ENCODE data around the gene CA10.
A peak's percentile ranks its signal among the peaks of the same experiment; 100 is the strongest.

The CA10 gene

DNA sequence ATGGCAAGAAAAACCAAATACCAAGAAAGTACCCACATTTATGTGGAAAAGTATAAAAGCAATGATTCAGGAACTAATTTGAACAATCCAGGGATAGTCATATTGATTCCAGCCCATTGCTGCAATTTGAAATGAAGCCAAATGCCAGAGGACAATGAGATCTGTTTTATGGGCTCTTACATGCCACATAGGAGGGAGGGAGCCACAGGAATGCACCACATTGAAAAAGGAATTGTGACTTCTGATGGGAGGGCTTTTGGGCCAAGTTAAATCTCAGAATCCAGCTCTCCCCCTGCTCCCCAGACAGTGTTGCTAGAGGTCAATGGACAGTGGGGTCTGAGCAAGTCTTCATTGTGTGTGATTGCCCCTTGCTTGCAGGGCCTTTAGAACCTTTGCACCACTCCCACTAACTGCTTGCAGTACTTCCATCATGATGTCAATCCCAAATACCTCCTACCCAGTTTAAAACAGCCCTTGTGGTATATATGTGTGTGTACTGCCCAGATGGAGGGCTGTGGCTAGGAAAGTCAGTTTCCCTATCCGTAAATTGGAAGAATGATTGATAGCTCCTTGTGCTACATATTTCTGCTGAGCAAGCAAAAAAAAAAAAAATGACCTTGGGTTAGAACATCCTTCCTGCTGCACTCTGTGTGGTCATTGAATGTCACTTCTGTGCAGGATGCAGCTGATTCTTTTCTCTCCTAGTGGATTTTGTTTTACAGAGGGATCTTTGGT, 491.4 kb downstream of the CA10 start:
- Histone ChIP-seq H3K9me3 (no peaks in the 10 kb centered on the region), H3K4me3 (ENCODE audit: low read depth, low read length) (no peak overlapping the region), H3K36me3 (no peaks in the 10 kb centered on the region), H3K4me1 (no peaks in the 10 kb centered on the region), H3K27me3 (no peaks in the 10 kb centered on the region)
- TF ChIP-seq, protein P1, sequence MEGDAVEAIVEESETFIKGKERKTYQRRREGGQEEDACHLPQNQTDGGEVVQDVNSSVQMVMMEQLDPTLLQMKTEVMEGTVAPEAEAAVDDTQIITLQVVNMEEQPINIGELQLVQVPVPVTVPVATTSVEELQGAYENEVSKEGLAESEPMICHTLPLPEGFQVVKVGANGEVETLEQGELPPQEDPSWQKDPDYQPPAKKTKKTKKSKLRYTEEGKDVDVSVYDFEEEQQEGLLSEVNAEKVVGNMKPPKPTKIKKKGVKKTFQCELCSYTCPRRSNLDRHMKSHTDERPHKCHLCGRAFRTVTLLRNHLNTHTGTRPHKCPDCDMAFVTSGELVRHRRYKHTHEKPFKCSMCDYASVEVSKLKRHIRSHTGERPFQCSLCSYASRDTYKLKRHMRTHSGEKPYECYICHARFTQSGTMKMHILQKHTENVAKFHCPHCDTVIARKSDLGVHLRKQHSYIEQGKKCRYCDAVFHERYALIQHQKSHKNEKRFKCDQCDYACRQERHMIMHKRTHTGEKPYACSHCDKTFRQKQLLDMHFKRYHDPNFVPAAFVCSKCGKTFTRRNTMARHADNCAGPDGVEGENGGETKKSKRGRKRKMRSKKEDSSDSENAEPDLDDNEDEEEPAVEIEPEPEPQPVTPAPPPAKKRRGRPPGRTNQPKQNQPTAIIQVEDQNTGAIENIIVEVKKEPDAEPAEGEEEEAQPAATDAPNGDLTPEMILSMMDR (IDR thresholded peaks at IDR 0.05; ENCODE audit: low read depth, low read length), result no peak
- DNase-seq, result no peak

DNA sequence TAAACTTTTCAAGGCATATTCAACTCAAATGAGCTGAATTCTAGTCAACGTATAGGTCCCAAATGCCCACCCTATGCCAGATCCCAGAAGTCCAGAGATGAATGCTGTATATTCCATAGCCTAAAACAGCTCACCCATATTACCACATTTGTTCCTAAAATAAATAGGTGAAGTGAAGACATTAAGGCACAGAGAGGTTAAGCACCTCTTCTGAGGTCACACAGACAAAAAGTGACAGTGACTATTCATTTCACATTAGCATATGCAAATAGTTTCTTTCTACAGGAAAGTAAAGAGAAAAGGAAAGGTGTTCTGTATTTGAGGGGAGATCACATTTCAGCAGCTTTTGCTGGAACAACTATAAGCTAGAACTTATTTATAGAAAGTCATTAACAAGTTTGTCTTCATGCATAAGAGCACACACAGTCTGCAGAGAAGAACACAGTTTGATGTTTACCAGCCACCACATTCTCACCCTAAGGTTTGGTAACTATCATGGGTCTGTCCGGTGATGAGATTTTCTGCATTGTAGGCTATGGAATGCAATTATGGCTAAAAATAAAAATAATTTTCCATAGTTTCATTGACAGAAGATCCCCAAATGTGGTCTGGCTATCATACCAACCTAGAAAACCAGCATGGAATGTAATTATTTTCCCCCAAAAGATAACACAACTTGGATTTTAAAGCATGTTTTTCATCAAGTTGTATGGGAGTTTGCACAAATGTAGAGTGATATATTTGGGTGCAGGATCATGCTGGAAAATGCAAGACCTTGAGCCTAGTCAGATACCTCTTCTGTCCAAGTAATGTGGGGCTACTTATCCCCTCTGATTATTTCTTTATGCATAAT, 496.1 kb downstream of the CA10 start:
- H3K36me3 ChIP-seq, result no peaks in the 10 kb centered on the region
- no peaks in the 10 kb centered on the region for H3K9me3 ChIP-seq
- DNase-seq, result no peak
- TF ChIP-seq, protein P1 (IDR thresholded peaks at IDR 0.05; ENCODE audit: low read depth, low read length), result no peak
- no peaks in the 10 kb centered on the region for H3K27me3 ChIP-seq
- H3K4me1 ChIP-seq, result no peaks in the 10 kb centered on the region
- no peak overlapping the region for H3K4me3 ChIP-seq (ENCODE audit: low read depth, low read length)

DNA sequence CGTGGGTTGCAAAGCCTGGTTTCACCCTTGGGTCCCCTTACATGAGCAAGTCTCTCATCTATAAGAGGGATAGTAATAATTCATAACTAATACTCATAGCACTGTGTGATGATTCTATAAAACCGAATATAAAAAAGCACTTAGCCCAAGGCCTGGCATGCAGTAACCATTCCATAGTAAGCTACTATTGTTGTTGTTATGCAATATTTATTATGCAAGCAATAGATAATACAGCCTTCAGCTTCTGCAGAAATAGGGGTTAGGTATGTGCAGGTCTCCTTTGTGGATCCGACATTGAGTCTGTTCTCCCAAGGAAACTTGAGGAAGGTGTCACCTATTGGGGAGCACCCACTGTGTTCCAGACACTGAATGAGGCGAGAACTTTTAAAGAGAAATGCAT, 497.1 kb downstream of the CA10 start:
- H3K4me1 ChIP-seq, result no peaks in the 10 kb centered on the region

DNA sequence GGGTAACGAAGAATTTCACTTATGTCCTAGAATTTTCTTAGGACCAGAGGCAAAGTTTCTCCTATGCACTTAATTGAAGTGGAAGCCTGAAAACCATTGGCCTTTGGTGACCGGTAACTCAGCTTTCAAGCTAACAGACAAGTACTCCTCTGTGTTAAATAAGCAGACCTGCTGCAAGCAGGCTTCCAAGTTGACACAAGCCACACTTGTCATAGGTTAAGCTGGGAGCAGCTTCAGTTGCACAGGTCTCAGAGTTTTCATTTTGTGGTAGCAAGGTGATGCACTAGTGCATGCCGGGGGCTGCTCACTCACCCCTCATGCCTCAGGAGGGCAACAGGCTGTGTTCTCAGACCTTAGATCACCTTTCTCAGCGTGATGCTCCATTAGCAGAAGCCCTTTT, 498.2 kb downstream of the CA10 start:
- Histone ChIP-seq H3K9me3 (no peaks in the 10 kb centered on the region), H3K4me3 (ENCODE audit: low read depth, low read length) (no peak overlapping the region), H3K27me3 (no peaks in the 10 kb centered on the region), H3K4me1 (no peaks in the 10 kb centered on the region; the same call in 1 of the 2 replicates), H3K36me3 (no peaks in the 10 kb centered on the region)
- no peak for DNase-seq
- TF ChIP-seq, protein P1 (IDR thresholded peaks at IDR 0.05; ENCODE audit: low read depth, low read length), result no peak

More for the DNA sequence above, 497.1 kb downstream of the CA10 start:
- no peaks in the 10 kb centered on the region for H3K27me3 ChIP-seq
- DNase-seq, result no peak
- TF ChIP-seq, protein P1 (IDR thresholded peaks at IDR 0.05; ENCODE audit: low read depth, low read length), result no peak
- H3K4me3 ChIP-seq (ENCODE audit: low read depth, low read length), result no peak overlapping the region
- H3K36me3 ChIP-seq, result no peaks in the 10 kb centered on the region
- no peaks in the 10 kb centered on the region for H3K9me3 ChIP-seq

DNA sequence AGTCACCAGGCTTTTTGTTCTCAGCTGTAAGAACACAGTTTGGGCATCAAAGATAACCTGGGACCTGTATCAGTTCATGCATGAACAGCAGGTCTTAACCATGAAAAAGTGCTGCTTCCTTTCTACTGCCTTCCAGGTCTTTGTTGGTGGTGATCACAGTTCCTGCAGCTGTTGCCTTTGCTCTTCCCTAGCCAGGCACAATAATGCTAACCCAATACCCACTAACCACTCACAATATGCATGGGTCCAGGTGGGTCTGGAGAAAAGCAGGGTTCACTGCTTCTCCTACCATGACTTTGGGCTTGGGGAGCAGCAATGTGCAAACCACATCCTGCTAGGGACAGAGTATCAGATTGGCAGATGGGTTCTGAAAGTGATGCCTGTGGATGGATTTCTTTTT, 501.3 kb downstream of the CA10 start:
- TF ChIP-seq, protein P1 (IDR thresholded peaks at IDR 0.05; ENCODE audit: low read depth, low read length), result no peak
- no peaks in the 10 kb centered on the region for H3K9me3 ChIP-seq
- no peak overlapping the region for H3K4me3 ChIP-seq (ENCODE audit: low read depth, low read length)
- no peaks in the 10 kb centered on the region; the same call in none of the 2 replicates for H3K4me1 ChIP-seq
- H3K27me3 ChIP-seq, result no peaks in the 10 kb centered on the region
- no peaks in the 10 kb centered on the region for H3K36me3 ChIP-seq
- DNase-seq, result no peak

DNA sequence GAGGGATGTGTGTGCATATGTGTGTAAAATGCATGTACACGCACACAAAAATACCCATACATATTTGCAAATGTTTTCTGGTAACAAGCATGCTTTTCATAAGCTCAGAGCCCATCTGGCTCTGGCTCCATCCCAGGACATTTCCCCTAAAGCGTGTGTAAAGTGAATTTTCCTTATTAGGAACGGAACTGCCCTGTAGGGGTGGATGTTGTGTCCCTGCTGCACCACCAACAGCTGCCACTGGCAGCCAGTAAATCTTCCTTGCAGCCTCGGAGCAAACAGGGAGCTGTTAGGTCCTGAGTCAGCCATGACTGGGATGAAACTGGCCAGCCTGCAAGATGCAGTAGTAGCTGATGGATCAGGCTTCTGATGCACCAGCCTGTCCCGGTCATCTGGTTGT, 504.6 kb downstream of the CA10 start:
- Histone ChIP-seq H3K4me3 (ENCODE audit: low read depth, low read length) (no peak overlapping the region), H3K27me3 (no peaks in the 10 kb centered on the region), H3K4me1 (no peaks in the 10 kb centered on the region; the same call in none of the 2 replicates), H3K36me3 (no peaks in the 10 kb centered on the region), H3K9me3 (no peaks in the 10 kb centered on the region)
- TF ChIP-seq, protein P1 (IDR thresholded peaks at IDR 0.05; ENCODE audit: low read depth, low read length), result peak; percentile 23; the same call in 1 of the 2 replicates
- DNase-seq, result peak; percentile 34
